ENCODE measurements around the gene EHMT1.
"Not testable (repeated sequence)": the region's sequence is repeated elsewhere in the genome, so short reads cannot be mapped to it uniquely, and the experiment has no call there.

Gene EHMT1

DNA sequence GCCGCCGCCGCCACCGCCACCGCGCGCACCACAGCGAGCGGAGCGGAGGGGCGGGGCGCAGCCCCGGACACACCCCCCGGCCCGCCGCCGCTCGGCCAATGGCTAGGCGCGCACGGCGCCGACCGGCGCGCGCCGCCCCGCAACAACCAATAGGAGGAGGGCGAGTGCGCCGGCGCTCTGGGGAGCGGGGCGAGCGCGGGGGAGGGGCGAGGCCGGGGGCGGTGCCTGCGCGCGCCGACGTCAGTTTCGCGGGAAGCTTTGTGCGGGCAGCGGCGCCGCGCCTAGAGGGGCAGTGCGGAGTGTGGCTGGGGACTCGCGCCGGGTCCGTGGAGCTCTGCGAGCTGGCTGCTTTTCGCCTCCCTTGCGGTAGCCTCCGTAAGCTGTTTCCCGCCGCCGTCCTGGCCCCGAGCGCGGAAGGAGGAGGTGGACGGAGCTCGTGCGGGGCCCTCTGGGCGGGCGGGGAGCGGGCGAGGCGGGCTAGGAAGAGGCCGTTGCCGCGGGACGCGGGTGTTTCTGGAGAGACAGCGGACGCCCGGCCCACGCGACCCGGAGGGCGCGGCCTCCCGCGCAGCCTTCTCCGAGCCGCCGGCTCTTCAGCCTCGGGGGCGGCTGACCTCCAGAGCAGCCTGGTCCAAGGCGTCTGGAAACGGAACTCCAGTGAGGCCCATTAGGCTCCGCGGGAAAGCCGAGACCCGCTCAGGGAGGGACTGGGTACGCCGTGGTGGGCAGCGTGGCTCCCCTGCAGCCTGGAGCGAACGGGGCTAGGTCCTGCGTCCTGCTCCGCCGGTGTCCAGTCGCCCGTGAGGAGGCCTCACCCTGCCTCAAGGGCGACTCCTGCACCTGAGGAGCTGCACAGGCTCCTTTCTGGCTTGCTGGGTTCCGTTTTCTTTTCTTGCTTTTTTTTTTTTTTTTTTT is 28.1 kb upstream of the EHMT1 start, which contains the start of gene ZMYND19:
ZMYND19 (minus strand) TSS at position 44 of the 915 bp plus-strand sequence. CDS start 249 bp downstream, outside the sequence.
- in situ Hi-C loops (cut with MboI; ENCODE audit: low sequenced_read_pairs) = no loop called here

GRCh38 chr9:137592767-137593166 is 26.0 kb upstream of the EHMT1 start:
- in situ Hi-C loops (cut with MboI; ENCODE audit: low sequenced_read_pairs) = no loop called here

GRCh38 chr9:137593176-137593575 is 25.6 kb upstream of the EHMT1 start:
- in situ Hi-C loops (cut with MboI; ENCODE audit: low sequenced_read_pairs) = no loop called here

DNA sequence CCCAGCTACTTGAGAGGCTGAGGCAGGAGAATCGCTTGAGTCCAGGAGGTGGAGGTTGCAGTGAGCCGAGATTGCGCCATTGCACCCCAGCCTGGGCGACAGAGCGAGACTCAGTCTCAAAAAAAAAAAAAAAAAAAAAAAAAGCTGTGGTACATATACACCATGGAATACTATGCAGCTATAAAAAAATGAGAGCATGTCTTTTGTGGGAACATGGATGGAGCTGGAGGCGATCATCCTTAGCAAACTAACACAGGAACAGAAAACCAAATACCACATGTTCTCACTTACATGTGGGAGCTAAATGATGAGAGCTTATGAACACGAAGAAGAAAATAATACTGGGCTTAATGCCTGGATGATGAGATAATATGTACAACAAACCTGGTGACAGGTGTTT is 22.2 kb upstream of the EHMT1 start:
- in situ Hi-C loops (cut with MboI; ENCODE audit: low sequenced_read_pairs) = not testable (repeated sequence)

GRCh38 chr9:137598943-137599342 is 19.9 kb upstream of the EHMT1 start:
- in situ Hi-C loops (cut with MboI; ENCODE audit: low sequenced_read_pairs) = no loop called here

- in situ Hi-C loops (cut with MboI; ENCODE audit: low sequenced_read_pairs) = no loop called here
Measured at GRCh38 chr9:137602661-137603060, 16.1 kb upstream of the EHMT1 start.

- in situ Hi-C loops (cut with MboI; ENCODE audit: low sequenced_read_pairs) = no loop called here
Measured at GRCh38 chr9:137603879-137604278, 14.9 kb upstream of the EHMT1 start.

- in situ Hi-C loops (cut with MboI; ENCODE audit: low sequenced_read_pairs) = no loop called here
Measured at GRCh38 chr9:137604345-137605086, 14.3 kb upstream of the EHMT1 start.

- in situ Hi-C loops (cut with MboI; ENCODE audit: low sequenced_read_pairs) = no loop called here
Measured at GRCh38 chr9:137605121-137606004, 13.4 kb upstream of the EHMT1 start, which contains the start of gene ARRDC1. Gene ARRDC1, plus strand, starts transcription at chr9:137605686. Its CDS starts 32 bp downstream, at chr9:137605718.

- in situ Hi-C loops (cut with MboI; ENCODE audit: low sequenced_read_pairs) = no loop called here
Measured at GRCh38 chr9:137606005-137606621, 12.7 kb upstream of the EHMT1 start.

GRCh38 chr9:137606734-137607138 is 12.1 kb upstream of the EHMT1 start:
- in situ Hi-C loops (cut with MboI; ENCODE audit: low sequenced_read_pairs) = no loop called here

- in situ Hi-C loops (cut with MboI; ENCODE audit: low sequenced_read_pairs) = no loop called here
Measured at GRCh38 chr9:137607141-137607857, 11.5 kb upstream of the EHMT1 start.

- in situ Hi-C loops (cut with MboI; ENCODE audit: low sequenced_read_pairs) = no loop called here
Measured at GRCh38 chr9:137610944-137611343, 7.9 kb upstream of the EHMT1 start.

GRCh38 chr9:137611623-137612609 is 6.9 kb upstream of the EHMT1 start:
- in situ Hi-C loops (cut with MboI; ENCODE audit: low sequenced_read_pairs) = no loop called here

- in situ Hi-C loops (cut with MboI; ENCODE audit: low sequenced_read_pairs) = no loop called here
Measured at GRCh38 chr9:137612741-137613142, 6.1 kb upstream of the EHMT1 start.

DNA sequence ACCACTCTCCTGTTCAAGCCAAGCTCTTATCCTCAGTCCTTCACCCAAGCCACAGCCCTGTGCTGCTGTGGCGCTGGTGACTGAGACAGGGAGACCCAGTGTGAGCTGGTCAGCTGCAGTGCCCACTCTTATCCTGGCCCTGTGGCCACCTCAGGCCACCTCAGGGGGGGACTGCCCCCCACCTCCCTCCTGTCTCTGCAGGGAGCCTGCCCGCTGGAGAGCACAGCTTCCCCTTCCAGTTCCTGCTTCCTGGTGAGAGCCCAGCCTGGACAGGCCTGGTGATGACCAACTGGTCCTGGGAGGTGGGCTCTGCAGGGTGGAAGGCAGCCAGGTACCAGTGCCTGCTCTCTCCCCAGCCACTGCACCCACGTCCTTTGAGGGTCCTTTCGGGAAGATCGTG is 5.5 kb upstream of the EHMT1 start:
- in situ Hi-C loops (cut with MboI; ENCODE audit: low sequenced_read_pairs) = no loop called here

GRCh38 chr9:137613738-137614523 is 4.9 kb upstream of the EHMT1 start:
- in situ Hi-C loops (cut with MboI; ENCODE audit: low sequenced_read_pairs) = no loop called here

All from hTERT RPE-1 (cell line).